Astrocyte (in vitro differentiated cells and primary cell): ENCODE data around the gene MED13.

Experiments
- CTCF ChIP-seq: IDR thresholded peaks from 2 replicates; pipeline ENCODE4 v1.5.1; 2011; ENCODE audit warnings: low read depth, mild to moderate bottlenecking, inconsistent platforms, low read length, moderate library complexity; ENCODE audit not compliant: insufficient read depth
- EZH2 ChIP-seq: IDR thresholded peaks from 2 replicates; pipeline ENCODE4 v1.6.1; 2012; ENCODE audit warnings: mild to moderate bottlenecking, low read length, inconsistent platforms; ENCODE audit not compliant: insufficient read depth

DNA sequence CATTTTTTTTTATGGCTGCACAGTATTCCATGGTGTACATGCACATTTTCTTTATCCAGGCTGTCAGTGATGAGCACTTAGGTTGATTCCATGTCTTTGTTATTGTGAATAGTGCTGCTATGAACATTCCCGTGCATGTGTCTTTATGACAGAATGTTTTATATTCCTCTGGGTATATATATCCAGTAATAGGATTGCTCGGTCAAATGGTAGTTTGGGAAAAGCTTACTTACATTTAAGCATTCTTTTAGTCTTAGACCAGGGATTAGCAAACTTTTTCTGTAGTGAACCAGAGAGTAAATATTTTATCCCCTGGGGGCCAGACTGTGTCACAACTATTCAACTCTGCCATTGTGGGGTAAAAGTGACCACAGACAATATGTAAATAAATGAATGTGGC lies 40.2 kb downstream of the MED13 start:
- TF ChIP-seq CTCF (no peak), EZH2 (no peak)
